EH (cell line): ENCODE measurements around the gene PBXIP1.

Experiments used
- DNase-seq: peaks from one replicate; pipeline ENCODE4 v3.0.0-alpha.2; 2015; ENCODE audit warnings: low read depth

Gene PBXIP1

GRCh38 chr1:154895798-154896197 is 60.1 kb downstream of the PBXIP1 start:
- no peak for DNase-seq
